HG02938 (cell line): Measurements from ENCODE around the gene BDKRB1.

ENCODE experiments used
- ATAC-seq: cut with Tn5 transposase; IDR thresholded peaks from one replicate; pipeline ENCODE4 v1.9.1; 2021; ENCODE audit warnings: mild to moderate bottlenecking, moderate library complexity; ENCODE audit not compliant: unreplicated experiment

Gene BDKRB1

DNA sequence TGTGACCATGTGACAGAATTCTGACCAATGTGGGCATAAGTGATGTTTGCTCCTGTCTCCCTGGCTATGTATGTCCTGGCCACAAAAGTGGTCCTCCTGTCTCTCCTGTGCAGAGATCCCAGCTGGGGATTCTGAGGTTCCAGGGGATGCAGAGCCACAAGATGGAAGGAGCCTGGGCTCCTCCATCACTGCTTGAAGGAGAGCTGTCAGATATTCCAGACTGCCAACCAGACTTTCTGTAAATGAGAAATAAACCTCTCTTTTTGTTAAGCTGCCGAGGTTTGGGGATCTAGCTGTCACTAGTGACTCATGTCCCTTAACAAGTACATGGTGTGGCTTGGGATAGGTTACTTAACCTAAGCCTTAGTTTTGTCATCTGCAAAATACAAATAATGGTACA lies 21.9 kb downstream of the BDKRB1 start:
- no peak for ATAC-seq

DNA sequence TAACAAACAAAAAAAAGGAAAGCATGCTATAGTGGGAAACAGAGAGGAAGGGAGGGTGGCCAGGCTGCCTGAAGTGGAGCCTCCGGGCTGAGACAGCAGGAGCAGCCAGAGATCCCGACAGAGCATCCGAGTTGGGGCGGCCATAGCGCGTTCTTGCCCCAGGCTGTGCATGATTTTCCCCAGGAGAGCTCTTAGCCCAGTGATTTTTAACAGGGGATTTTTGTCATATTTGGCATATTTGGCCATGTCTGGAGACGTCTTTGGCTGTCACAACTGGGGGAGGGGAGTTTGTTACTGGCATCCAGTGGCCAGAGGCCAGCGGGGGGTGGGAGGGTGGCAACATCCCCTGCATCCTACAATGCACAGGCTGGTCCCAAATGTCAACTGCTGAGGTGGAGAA lies 23.6 kb downstream of the BDKRB1 start:
- ATAC-seq = no peak

DNA sequence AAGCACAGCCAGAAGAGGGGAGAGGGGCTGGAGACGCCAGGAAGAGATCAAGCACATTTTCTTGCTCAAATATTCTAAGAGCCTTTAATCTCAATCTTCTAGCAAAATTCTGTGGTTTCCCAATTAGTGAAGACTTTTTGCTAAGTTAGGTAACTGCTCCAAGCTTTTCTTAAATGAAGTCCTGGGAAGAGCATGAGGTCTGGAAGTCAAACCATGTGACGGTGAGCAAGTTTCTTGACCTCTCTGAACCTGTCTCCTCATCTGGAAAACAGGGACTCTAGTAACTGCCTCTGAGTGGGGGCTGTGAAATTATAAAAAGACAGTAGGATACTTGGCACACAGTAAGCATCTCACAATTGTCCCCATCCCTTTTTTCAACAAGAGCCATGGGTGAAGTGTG lies 24.1 kb downstream of the BDKRB1 start:
- ATAC-seq = no peak

DNA sequence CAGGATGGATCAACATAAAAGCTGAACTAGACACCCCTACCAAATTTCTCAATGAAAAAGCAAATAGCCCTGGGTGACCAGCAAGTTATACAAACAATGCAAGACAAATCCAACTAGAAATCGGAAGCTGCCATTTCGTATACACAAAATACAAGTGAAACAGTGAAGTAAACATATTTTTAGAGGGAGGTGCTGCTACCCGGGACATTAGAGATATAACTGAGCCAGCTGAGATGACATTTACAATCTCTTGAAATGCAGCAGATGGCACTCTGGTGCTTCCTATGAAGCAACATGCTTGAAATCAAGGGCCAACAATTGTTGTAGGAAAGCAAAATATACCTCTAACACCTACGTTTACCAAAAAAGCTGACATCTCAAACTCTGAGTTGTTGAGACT lies 25.5 kb downstream of the BDKRB1 start:
- no peak for ATAC-seq

DNA sequence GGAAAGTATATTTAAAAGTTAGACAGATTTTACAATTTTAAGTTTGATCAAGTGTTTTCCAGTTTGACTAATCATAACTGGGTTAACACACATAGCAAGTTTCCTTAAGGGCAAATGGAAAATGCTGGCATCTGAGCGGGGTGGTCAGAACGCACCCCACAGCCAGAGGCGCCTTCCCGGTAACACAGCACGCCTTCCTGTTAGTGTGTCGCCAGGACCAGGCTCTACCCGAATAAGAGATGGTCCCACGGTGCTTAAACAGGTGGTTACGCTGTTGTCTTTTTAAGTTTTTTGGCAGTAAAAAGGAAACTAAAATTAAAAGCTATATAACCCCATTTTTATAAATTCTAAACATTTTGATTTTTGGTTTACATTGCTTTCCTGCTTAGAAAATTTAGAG lies 28.0 kb downstream of the BDKRB1 start:
- no peak for ATAC-seq

DNA sequence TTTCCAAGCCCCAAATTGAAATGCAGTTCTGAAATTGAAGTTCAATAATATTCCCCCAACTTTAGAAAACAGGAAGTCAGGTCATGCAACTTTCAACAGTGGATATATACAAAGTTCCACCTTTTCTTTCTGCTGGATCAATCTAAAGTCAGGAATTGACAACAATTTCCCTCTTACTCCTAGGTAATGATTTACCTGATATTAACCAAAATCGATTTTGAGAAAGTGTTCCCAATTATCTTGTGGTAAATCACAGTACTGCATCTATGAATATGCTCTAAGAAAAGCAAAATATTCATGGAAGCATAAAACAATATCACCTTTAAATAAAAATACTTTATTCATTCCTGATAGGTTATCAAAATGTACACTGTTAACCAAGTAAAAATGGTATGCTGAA lies 28.4 kb downstream of the BDKRB1 start:
- ATAC-seq = no peak

DNA sequence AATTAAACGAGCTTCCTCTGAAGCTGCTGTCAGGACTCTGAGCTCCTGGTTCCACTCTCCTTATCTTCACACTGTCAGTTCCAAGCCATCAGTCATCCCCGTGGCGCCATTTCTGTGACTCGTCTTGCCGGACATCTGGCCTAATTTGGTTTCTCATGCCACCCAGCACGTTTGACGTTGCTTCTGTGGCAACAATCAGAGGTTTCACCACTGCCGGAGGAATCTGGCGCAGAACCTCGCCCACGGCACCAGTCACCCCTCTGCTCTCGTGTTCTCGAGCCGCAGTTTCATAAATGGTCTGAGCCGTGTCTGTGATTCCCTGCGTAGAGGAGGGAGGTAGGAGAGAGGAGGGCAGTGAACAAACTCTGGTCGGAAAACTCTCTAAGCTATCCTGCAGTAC lies 29.7 kb downstream of the BDKRB1 start:
- no peak for ATAC-seq

DNA sequence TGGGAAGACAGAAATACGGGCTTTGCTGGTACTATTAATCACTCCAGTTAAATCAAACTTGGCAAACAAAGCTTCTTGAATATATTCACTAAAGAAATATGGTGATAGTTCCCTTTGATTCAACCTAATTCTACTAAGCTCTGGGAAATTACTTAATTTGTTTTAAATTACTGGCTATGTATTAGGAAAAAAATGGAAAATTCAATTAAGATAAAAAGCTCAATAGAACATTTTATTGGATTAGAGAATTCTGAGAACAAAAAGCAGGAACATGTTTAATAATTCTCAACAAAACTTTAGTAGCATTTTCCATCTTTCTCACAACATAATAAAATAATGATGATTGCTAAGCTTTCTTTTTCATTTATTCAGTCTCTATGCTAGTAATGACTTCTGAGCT lies 30.2 kb downstream of the BDKRB1 start:
- no peak for ATAC-seq

DNA sequence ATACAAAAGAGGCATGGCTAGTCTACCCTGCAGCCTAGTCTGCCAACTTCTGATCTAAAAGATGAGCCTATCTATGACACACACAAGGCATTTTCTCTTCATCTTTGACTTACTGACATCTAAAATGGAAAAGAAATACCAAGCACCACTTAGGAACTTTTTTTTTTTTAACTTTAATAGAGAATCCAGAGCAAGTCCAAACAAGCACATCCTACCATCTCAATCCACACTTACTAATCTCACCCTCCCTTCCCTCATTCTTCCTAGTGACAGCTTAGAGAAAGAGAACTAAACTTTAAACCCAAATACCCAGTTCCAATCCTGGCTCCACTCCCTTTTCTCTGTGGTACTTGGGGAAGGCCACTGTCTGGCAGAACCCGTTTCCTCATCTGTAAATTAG lies 31.8 kb downstream of the BDKRB1 start:
- ATAC-seq = no peak

DNA sequence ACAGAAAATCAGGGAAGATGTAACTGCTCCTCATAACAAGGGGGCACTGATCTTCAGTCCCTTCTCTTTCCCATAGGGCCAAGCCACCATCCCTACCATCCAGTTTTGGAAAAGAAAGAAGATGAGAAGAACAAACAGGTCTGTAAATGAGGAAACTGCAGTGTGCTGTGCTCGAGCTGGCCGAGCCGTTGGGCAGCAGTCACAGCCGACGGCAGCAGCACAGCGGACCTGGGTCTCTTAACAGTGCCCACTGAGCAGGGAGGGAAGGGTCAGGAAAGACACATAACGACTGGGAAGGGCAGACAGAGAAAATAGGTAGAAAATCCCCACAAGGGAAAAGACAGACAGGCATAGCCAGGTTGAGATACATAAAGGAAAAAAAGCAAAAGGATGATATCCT lies 38.2 kb downstream of the BDKRB1 start:
- ATAC-seq = no peak

DNA sequence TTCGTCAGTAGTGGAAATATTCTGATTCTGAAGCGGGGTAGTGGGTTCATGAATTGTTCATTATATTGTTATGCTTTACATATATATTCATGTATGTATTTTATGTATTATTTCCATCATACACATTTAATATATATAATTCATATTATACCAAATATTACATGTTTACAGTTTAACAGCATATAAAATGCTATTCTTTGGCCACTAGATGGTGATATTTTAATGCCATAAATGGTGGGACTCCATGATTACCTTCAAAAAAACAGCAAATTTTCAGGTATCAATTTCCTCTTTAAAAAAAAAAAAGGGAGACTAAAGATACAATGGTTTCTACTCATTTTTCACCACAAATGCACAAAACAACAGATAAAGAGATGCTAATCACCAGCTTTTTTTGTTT lies 41.0 kb downstream of the BDKRB1 start:
- no peak for ATAC-seq

DNA sequence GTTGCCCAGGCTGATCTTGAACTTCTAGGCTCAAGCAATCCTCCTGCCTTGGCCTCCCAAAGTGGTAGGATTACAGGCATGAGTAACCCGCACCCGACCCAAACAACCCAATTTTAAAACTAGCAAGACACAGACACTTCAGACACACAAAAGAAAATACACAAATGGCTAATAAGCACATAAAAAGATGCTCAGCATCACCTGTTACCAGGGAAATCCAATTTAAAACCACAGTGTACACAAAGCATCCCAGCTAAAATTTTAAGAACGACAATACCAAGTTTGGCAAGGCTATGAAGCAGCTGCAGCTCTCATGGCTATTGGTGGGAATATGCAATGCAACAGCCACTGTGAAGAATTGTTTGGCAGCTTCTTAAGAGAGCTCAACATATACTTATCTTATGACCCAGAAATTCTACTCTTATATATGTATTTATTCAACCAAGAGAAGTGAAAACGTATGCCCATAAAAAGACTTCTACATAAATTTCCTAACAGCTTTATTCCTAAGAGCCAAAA lies 42.0 kb downstream of the BDKRB1 start:
- ATAC-seq = no peak

DNA sequence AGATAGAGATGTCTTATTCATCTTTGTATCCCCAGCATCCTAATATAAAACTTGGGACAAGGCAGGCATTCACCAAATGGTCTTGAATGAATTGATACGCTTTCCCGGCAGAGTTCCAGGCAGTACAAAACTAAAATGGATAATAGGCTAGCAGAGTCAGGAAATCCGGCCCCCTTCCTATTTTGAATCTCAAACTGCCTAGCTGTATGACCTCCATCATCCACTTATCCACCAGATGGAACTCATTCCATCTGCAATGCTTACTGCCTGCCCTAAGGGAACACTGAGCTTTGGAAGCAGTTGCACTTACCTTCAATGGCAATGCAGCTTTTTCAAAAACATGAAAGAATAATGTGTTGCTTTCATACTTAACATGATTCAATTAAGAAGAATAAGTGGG lies 43.4 kb downstream of the BDKRB1 start:
- no peak for ATAC-seq

DNA sequence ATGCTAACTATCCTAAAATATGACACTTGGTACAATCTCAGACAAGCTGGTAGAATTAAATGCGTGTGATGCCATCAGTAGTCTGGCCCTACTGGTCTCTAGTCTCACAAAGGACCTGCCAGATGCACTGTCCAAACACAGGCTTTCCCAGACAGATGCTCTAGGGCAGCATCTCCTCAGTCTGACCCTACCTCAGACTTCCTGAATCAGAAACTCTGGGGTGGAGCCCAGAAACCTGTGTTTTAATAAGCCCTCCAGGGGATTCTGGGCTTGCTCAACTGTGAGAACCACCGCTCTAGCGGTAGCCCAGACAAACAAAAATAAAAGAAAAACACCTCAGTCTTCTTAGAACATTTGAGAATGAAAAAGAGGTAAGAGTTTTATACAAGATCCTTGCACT lies 48.0 kb downstream of the BDKRB1 start:
- no peak for ATAC-seq

DNA sequence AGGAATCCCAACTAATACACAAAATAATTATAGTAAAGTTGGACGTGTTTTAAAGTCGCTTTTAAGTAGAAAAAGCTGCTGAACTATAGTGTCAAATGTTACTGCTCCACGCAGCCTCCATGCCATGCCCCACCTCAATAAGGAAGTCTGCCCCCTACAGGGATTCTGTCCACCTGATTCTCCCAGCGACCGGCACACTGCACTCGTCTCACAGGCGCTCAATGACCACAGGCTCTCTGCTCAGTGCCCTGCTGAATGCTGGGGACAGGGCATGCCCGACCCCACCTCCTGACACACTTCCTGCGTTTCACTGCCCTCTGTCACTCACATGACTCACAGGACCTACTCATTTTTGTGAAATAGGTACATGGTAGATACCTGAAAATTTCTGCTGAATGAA lies 48.9 kb downstream of the BDKRB1 start:
- no peak for ATAC-seq

DNA sequence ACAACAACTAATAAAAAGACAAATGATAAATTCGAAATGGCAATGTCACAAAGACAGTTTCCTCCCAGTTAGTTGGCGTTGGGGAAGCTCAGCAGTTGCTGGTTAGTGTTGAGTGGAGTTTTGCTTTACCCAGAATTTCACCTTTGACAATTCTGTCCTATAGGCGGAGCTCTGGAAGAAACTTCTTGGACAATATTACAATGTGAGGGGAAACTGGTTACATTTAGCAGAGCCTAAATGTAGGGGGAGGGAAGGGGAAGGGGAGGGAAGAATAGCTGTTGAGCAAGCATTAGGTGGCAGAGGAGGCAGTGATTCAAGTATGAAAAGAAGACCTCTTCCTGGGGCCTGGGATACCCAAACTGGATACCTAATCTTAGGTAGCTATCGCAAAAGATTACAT lies 51.4 kb downstream of the BDKRB1 start:
- no peak for ATAC-seq

DNA sequence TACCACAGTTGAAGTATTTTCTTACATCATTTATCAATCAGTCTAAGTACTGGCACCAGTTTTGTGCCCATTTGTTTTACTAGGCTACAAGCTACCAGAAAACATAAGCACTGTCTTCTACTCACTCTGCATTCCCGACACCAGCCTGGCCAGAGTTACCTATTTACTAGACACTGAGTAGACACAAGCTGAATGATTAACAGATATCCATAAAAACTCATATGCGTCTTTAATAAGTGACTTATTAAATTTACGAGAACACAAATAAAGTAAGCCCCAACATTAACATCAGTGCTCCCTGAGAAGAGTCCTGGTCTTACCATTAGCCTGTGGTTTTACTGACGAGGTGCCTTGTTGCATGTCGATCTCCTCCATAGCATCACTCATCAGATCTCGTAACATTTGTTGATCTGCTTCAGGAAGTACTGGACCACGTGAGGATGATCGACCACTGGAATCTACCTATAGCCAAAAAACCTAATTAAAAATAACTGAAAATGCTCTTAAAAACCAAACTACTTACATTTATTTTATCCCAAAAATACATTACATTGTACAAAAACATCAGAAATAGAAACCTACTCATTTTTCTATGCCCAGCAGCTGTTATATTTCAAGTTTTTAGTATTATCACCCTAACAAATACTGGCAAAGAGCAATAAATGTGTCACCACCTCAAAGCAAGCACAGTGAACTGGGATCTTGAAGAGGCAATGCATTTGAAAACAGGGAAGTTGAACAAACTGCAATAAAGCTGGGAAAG lies 53.3 kb downstream of the BDKRB1 start:
- ATAC-seq = no peak

DNA sequence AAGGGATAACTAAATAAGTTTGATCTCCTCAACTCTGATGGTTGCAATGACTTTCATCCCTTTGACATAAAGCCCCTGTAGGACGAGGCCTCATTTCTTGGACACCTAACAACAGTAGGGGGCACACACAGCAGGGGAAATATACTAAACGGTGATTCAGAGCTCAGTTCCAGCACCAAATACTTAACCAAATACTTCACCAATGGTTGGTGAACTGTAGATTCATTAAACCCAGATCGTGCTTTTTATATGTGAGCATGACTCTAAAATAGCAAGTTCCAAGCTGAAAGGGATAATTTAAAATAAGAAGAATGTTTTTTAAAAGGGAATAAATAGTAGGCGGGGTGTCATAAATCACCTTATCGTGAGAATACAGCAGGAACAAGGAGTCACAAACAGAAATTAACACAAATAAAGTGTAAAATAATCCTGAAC lies 53.9 kb downstream of the BDKRB1 start:
- no peak for ATAC-seq

DNA sequence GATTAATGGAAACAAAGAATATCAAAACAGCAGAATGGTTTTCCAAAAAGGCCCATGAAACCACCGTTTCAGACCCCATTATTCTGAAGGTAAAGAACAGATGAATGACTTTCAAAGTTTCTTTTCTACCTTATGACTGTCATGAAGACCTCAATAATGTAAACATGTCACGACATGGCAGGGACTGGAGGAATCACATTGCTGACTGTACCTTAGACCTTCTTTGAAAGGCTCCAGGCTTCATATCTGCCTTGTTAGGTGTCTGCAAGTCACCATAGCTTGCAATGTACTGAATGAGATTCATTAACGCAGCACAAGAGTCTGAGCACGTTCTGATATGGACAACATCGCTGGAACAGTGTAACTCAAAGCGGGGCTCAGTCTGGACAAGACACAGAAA lies 54.9 kb downstream of the BDKRB1 start:
- no peak for ATAC-seq
